DLD1 (cell line): Measurements from ENCODE around the gene VPS41.

Experiments used
- in situ Hi-C: cut with HindIII; loops from 2 replicates; pipeline ENCODE4 v1.10.0; 2017; ENCODE audit warnings: low sequenced_read_pairs

Gene VPS41

GRCh38 chr7:38677981-38678697 lies 230.9 kb downstream of the VPS41 start:
- in situ Hi-C loops = no loop called here

GRCh38 chr7:38675494-38676106 lies 233.4 kb downstream of the VPS41 start:
- in situ Hi-C loops = no loop called here

- in situ Hi-C loops = no loop called here
Measured at GRCh38 chr7:38674513-38674912, 234.5 kb downstream of the VPS41 start.

- in situ Hi-C loops = no loop called here
Measured at GRCh38 chr7:38673795-38674194, 235.2 kb downstream of the VPS41 start.
